Coronary artery (tissue), 2 donors: ENCODE results near the gene CENPC.
"Not testable (repeated sequence)": the region's sequence is repeated elsewhere in the genome, so short reads cannot be mapped to it uniquely, and the experiment has no call there.

Source experiments
- DNase-seq: peaks from one replicate; pipeline ENCODE4 v3.0.0-alpha.2; 2017; ENCODE audit warnings: low spot score
- H3K27ac ChIP-seq, 2 donors: fragments of 200-600 bp; sonication (generic); one replicate each; pipeline ENCODE4 v1.5.1; 2016 to 2019
- H3K4me3 ChIP-seq: fragments of 200-600 bp; sonication (generic); 2 replicates; pipeline ENCODE4 v1.5.1; 2016; ENCODE audit warnings: mild to moderate bottlenecking, moderate library complexity
- TF ChIP-seq, protein P1 (sequence below): fragments of 200-600 bp; sonication (generic); IDR thresholded peaks from one replicate; pipeline ENCODE4 v1.5.1; 2019; ENCODE audit warnings: antibody characterized with exemption

CENPC gene

DNA sequence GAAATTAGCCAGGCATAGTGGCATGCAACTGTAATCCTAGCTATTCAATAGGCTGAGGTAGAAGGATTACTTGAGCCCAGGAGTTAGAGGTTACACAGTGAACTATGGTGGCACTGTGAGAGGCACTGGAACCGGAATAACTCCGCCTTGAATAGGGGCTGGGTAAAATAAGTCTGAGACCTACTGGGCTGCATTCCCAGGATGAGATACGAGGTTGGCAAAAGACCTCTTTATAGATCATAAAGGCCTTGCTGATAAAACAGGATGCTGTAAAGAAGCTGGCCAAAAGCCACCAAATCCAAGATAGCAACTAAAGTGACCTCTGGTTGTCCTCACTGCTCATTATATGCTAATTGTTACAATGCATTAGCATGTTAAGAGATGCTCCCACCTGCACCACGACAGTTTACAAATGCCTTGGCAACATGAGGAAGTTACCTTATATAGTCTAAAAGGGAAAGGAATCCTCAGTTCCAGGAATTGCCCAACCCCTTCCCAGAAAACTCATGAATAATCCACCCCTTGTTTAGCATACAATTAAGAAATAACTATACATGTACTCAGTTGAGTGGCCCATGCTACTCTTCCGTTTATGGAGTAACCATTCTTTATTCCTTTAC, 88.6 kb downstream of the CENPC start:
- no peak overlapping the region for H3K27ac ChIP-seq
- TF ChIP-seq, protein P1, sequence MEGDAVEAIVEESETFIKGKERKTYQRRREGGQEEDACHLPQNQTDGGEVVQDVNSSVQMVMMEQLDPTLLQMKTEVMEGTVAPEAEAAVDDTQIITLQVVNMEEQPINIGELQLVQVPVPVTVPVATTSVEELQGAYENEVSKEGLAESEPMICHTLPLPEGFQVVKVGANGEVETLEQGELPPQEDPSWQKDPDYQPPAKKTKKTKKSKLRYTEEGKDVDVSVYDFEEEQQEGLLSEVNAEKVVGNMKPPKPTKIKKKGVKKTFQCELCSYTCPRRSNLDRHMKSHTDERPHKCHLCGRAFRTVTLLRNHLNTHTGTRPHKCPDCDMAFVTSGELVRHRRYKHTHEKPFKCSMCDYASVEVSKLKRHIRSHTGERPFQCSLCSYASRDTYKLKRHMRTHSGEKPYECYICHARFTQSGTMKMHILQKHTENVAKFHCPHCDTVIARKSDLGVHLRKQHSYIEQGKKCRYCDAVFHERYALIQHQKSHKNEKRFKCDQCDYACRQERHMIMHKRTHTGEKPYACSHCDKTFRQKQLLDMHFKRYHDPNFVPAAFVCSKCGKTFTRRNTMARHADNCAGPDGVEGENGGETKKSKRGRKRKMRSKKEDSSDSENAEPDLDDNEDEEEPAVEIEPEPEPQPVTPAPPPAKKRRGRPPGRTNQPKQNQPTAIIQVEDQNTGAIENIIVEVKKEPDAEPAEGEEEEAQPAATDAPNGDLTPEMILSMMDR, result no peak
- H3K4me3 ChIP-seq, result no peak overlapping the region
- DNase-seq, result no peak

GRCh38 chr4:67452846-67453205, 92.5 kb downstream of the CENPC start:
- H3K27ac ChIP-seq, DNase-seq, H3K4me3 ChIP-seq: not testable (repeated sequence)

- no peak overlapping the region for H3K27ac ChIP-seq
- no peak for DNase-seq
- H3K4me3 ChIP-seq, result no peak overlapping the region
- TF ChIP-seq, protein P1, result no peak
Measured at GRCh38 chr4:67452100-67452845, 93.0 kb downstream of the CENPC start.

- Histone ChIP-seq H3K4me3 (no peak overlapping the region), H3K27ac (no peak overlapping the region)
- DNase-seq, result no peak
- TF ChIP-seq, protein P1, result no peak
Measured at GRCh38 chr4:67451464-67451863, 93.8 kb downstream of the CENPC start.

GRCh38 chr4:67448621-67449020, 96.7 kb downstream of the CENPC start:
- Histone ChIP-seq H3K27ac (no peak overlapping the region), H3K4me3 (no peak overlapping the region)
- TF ChIP-seq, protein P1, result no peak
- no peak for DNase-seq

DNA sequence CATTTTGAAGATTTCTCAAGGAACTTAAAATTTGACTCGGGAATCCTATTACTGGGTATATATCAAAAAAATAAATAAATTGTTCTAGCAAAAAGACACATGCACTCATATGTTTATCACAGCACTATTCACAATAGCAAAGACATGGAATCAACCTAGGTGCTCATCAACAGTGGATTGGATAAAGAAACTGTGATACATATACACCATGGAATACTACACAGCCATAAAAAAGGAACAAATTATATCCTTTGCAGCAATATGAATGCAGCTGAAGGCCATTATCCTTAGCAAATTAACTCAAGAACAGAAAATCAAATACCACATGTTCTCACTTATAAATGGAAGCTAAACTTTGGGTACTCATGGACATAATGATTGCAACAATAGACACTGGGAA, 97.4 kb downstream of the CENPC start:
- H3K4me3 ChIP-seq, result no peak overlapping the region
- TF ChIP-seq, protein P1, result no peak
- no peak overlapping the region for H3K27ac ChIP-seq
- no peak for DNase-seq

GRCh38 chr4:67446811-67447210, 98.5 kb downstream of the CENPC start:
- DNase-seq, result no peak
- no peak overlapping the region for H3K4me3 ChIP-seq
- TF ChIP-seq, protein P1, result no peak
- H3K27ac ChIP-seq, result no peak overlapping the region

- not testable (repeated sequence) for DNase-seq, H3K27ac ChIP-seq, H3K4me3 ChIP-seq
Measured at GRCh38 chr4:67445881-67446280, 99.4 kb downstream of the CENPC start.
